DND-41 (cell line): Measurements from ENCODE around the gene SEC24C.

ENCODE experiments used
- EZH2 ChIP-seq: IDR thresholded peaks from 3 replicates; pipeline ENCODE4 v1.6.1; 2012; ENCODE audit warnings: borderline replicate concordance, low read depth, mild to moderate bottlenecking, moderate library complexity, low read length, inconsistent platforms; ENCODE audit not compliant: severe bottlenecking
- TF ChIP-seq, protein P1 (sequence below): IDR thresholded peaks from 2 replicates; pipeline ENCODE4 v1.5.1; 2012; ENCODE audit warnings: borderline replicate concordance, low read length, moderate library complexity, mild to moderate bottlenecking; ENCODE audit not compliant: poor library complexity, severe bottlenecking; ENCODE audit errors: extremely low read depth

GRCh38 chr10:73743327-73743904, 756 bp upstream of the SEC24C start:
- TF ChIP-seq, protein P1, sequence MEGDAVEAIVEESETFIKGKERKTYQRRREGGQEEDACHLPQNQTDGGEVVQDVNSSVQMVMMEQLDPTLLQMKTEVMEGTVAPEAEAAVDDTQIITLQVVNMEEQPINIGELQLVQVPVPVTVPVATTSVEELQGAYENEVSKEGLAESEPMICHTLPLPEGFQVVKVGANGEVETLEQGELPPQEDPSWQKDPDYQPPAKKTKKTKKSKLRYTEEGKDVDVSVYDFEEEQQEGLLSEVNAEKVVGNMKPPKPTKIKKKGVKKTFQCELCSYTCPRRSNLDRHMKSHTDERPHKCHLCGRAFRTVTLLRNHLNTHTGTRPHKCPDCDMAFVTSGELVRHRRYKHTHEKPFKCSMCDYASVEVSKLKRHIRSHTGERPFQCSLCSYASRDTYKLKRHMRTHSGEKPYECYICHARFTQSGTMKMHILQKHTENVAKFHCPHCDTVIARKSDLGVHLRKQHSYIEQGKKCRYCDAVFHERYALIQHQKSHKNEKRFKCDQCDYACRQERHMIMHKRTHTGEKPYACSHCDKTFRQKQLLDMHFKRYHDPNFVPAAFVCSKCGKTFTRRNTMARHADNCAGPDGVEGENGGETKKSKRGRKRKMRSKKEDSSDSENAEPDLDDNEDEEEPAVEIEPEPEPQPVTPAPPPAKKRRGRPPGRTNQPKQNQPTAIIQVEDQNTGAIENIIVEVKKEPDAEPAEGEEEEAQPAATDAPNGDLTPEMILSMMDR: no peak
- TF ChIP-seq EZH2: no peak
